ENCODE data around the gene FXN. TPM values are rescaled to one million over a fixed set of nuclear protein-coding genes. Genes with fewer than 3 reads are reported as not detected.

Gene FXN
- total RNA-seq, 2 experiments from 2014 or later, result 6.9 to 36.1 TPM

GRCh38 chr9:69141851-69142250, 106.3 kb downstream of the FXN start:
- intact Hi-C loops (cut with micrococcal nuclease; ENCODE audit: unreplicated experiment), result no loop called here
- no peak overlapping the region for H3K4me2 ChIP-seq (ENCODE audit: low read length)
- no peak overlapping the region for H2AFZ ChIP-seq (ENCODE audit: low read length)
- no peaks in the 10 kb centered on the region for H3K4me1 ChIP-seq (ENCODE audit: insufficient read depth, low read length, poor library complexity, severe bottlenecking)
- no peak for DNase-seq (ENCODE audit: low spot score)
- no peaks in the 10 kb centered on the region for H4K20me1 ChIP-seq (ENCODE audit: insufficient read depth, low read length)
- H3K36me3 ChIP-seq (ENCODE audit: insufficient read depth, low read length), result no peaks in the 10 kb centered on the region
- no peaks in the 10 kb centered on the region for H3K9me2 ChIP-seq (ENCODE audit: insufficient read depth, low read length)
- no peak overlapping the region for H3K27ac ChIP-seq (ENCODE audit: low read depth, low read length, poor library complexity, severe bottlenecking)
- H3K4me3 ChIP-seq (ENCODE audit: low read depth, low read length, poor library complexity, severe bottlenecking), result no peak overlapping the region
- BruUV-seq (replicated peaks), result no TSS peak
- H3K9me3 ChIP-seq (ENCODE audit: low read length), result no peaks in the 10 kb centered on the region
- POLR2A ChIA-PET, result interaction anchor here (0.6 kb wide), 1 partner anchor 11 kb away, joined by 4 read pairs; no protein-coding TSS in a partner anchor
- CTCF ChIA-PET (ENCODE audit: unreplicated experiment), result no interaction called here
- no peak for TF ChIP-seq EZH2phosphoT487 (IDR thresholded peaks at IDR 0.05; ENCODE audit: borderline replicate concordance, low read depth, low read length)
- TF ChIP-seq CTCF (conservative IDR thresholded peaks at IDR 0.05; ENCODE audit: low read length), result no peak
- H3K79me2 ChIP-seq (ENCODE audit: insufficient read depth, low read depth, low read length), result no peaks in the 10 kb centered on the region

- no peak for DNase-seq (ENCODE audit: low spot score)
- POLR2A ChIA-PET, result interaction anchor here (0.9 kb wide), 1 partner anchor 21 kb away, joined by 3 read pairs; no protein-coding TSS in a partner anchor
- Histone ChIP-seq H3K4me3 (ENCODE audit: low read depth, low read length, poor library complexity, severe bottlenecking) (no peak overlapping the region), H3K9me2 (ENCODE audit: insufficient read depth, low read length) (no peaks in the 10 kb centered on the region), H3K27ac (ENCODE audit: low read depth, low read length, poor library complexity, severe bottlenecking) (no peak overlapping the region), H3K79me2 (ENCODE audit: insufficient read depth, low read depth, low read length) (no peaks in the 10 kb centered on the region), H3K4me2 (ENCODE audit: low read length) (no peak overlapping the region), H4K20me1 (ENCODE audit: insufficient read depth, low read length) (no peaks in the 10 kb centered on the region), H3K36me3 (ENCODE audit: insufficient read depth, low read length) (no peaks in the 10 kb centered on the region), H3K4me1 (ENCODE audit: insufficient read depth, low read length, poor library complexity, severe bottlenecking) (no peaks in the 10 kb centered on the region), H3K9me3 (ENCODE audit: low read length) (no peaks in the 10 kb centered on the region), H2AFZ (ENCODE audit: low read length) (no peak overlapping the region)
- intact Hi-C loops (cut with micrococcal nuclease; ENCODE audit: unreplicated experiment), result no loop called here
- CTCF ChIA-PET (ENCODE audit: unreplicated experiment), result no interaction called here
- no peak for TF ChIP-seq CTCF (conservative IDR thresholded peaks at IDR 0.05; ENCODE audit: low read length)
- no peak for TF ChIP-seq EZH2phosphoT487 (IDR thresholded peaks at IDR 0.05; ENCODE audit: borderline replicate concordance, low read depth, low read length)
- no TSS peak for BruUV-seq (replicated peaks)
Observed at GRCh38 chr9:69143291-69143690, 107.7 kb downstream of the FXN start.

- Histone ChIP-seq H3K4me1 (ENCODE audit: insufficient read depth, low read length, poor library complexity, severe bottlenecking) (no peaks in the 10 kb centered on the region), H4K20me1 (ENCODE audit: insufficient read depth, low read length) (no peaks in the 10 kb centered on the region), H3K36me3 (ENCODE audit: insufficient read depth, low read length) (no peaks in the 10 kb centered on the region), H3K27ac (ENCODE audit: low read depth, low read length, poor library complexity, severe bottlenecking) (no peak overlapping the region), H3K4me2 (ENCODE audit: low read length) (no peak overlapping the region), H3K79me2 (ENCODE audit: insufficient read depth, low read depth, low read length) (no peaks in the 10 kb centered on the region), H3K9me2 (ENCODE audit: insufficient read depth, low read length) (no peaks in the 10 kb centered on the region), H2AFZ (ENCODE audit: low read length) (no peak overlapping the region), H3K4me3 (ENCODE audit: low read depth, low read length, poor library complexity, severe bottlenecking) (no peak overlapping the region), H3K9me3 (ENCODE audit: low read length) (no peaks in the 10 kb centered on the region)
- no peak for TF ChIP-seq CTCF (conservative IDR thresholded peaks at IDR 0.05; ENCODE audit: low read length)
- TF ChIP-seq EZH2phosphoT487 (IDR thresholded peaks at IDR 0.05; ENCODE audit: borderline replicate concordance, low read depth, low read length), result no peak
- POLR2A ChIA-PET, result interaction anchor here (0.6 to 1.2 kb wide), 2 partner anchors 9 to 321 kb away, joined by 3 to 6 read pairs; no protein-coding TSS in a partner anchor
- CTCF ChIA-PET (ENCODE audit: unreplicated experiment), result no interaction called here
- BruUV-seq (replicated peaks), result no TSS peak
- no peak for DNase-seq (ENCODE audit: low spot score)
- intact Hi-C loops (cut with micrococcal nuclease; ENCODE audit: unreplicated experiment), result no loop called here
Observed at GRCh38 chr9:69145144-69145715, 109.7 kb downstream of the FXN start.
